GM23338 (cell line): Measurements from ENCODE around the gene LRP1B.

ENCODE experiments used
- CTCF ChIP-seq, 2 experiments: fragments of 200-600 bp in 1 of 2; sonication (generic) in 1 of 2; conservative IDR thresholded peaks; 2 replicates each; pipeline versions ENCODE4 v1.5.1 to v1.6.1; 2016 to 2017; ENCODE audit warnings: antibody characterized with exemption in 2 of 2, low read depth in 2 of 2, mild to moderate bottlenecking in 2 of 2, moderate library complexity in 1 of 2
- EZH2 ChIP-seq: fragments of 200-600 bp; sonication (generic); IDR thresholded peaks from one replicate; pipeline ENCODE4 v1.8.0; 2017; ENCODE audit warnings: antibody characterized with exemption, mild to moderate bottlenecking, low read depth; ENCODE audit not compliant: unreplicated experiment
- EZH2phosphoT487 ChIP-seq: fragments of 200-600 bp; sonication (generic); IDR thresholded peaks from one replicate; pipeline ENCODE4 v1.8.1; 2018; ENCODE audit warnings: antibody characterized with exemption; ENCODE audit not compliant: unreplicated experiment
- POLR2AphosphoS5 ChIP-seq: IDR thresholded peaks from 2 replicates; pipeline ENCODE4 v1.6.1; 2016; ENCODE audit warnings: antibody characterized with exemption, low read depth
- ZNF331 ChIP-seq: fragments of 250-450 bp; sonication (Bioruptor Pico); IDR thresholded peaks from 2 replicates; pipeline ENCODE4 v1.5.0; 2020; ENCODE audit warnings: low read depth, mild to moderate bottlenecking, moderate library complexity

- TF ChIP-seq EZH2, result no peak
- TF ChIP-seq POLR2AphosphoS5, result no peak
- TF ChIP-seq CTCF (conservative IDR thresholded peaks at IDR 0.05; ENCODE audit: low read depth in 2 of 2), result no peak
- TF ChIP-seq EZH2phosphoT487, result no peak
- TF ChIP-seq ZNF331 (CRISPR knock-in tag), result no peak
These were observed 782.3 kb downstream of the LRP1B start for GRCh38 chr2:141348481-141348880.
